Neutrophil (primary cell): ENCODE measurements around the gene BTN2A1.

Source experiments
- H3K27ac ChIP-seq: fragments of 200-600 bp; sonication (generic); 2 replicates; pipeline ENCODE4 v1.5.1; 2016; ENCODE audit warnings: mild to moderate bottlenecking, moderate library complexity
- H3K27me3 ChIP-seq: fragments of 200-600 bp; sonication (generic); 2 replicates; pipeline ENCODE4 v1.6.0; 2016; ENCODE audit warnings: mild to moderate bottlenecking
- H3K36me3 ChIP-seq: fragments of 200-600 bp; sonication (generic); 2 replicates; pipeline ENCODE4 v1.5.1; 2017
- H3K4me1 ChIP-seq, 2 experiments: fragments of 200-600 bp in 1 of 2; sonication (generic) in 1 of 2; 1 replicate in 1 of 2; 2 replicates in 1 of 2; pipeline versions ENCODE4 v1.5.1 to v1.6.1; 2013 to 2016; ENCODE audit warnings: low read depth in 1 of 2, low read length in 1 of 2, mild to moderate bottlenecking in 1 of 2, moderate library complexity in 1 of 2; ENCODE audit not compliant: control insufficient read depth in 1 of 2, insufficient read depth in 1 of 2
- H3K4me3 ChIP-seq, 2 experiments: fragments of 200-600 bp in 1 of 2; sonication (generic) in 1 of 2; 1 replicate in 1 of 2; 2 replicates in 1 of 2; pipeline ENCODE4 v1.5.1; 2013 to 2016; ENCODE audit warnings: low read depth in 1 of 2, low read length in 1 of 2, mild to moderate bottlenecking in 1 of 2, moderate library complexity in 1 of 2
- H3K9me3 ChIP-seq: fragments of 200-600 bp; sonication (generic); 2 replicates; pipeline ENCODE4 v1.5.1; 2016
- CTCF ChIP-seq: fragments of 200-600 bp; sonication (generic); IDR thresholded peaks from 2 replicates; pipeline ENCODE4 v1.5.1; 2016; ENCODE audit warnings: antibody characterized with exemption

Gene BTN2A1

DNA sequence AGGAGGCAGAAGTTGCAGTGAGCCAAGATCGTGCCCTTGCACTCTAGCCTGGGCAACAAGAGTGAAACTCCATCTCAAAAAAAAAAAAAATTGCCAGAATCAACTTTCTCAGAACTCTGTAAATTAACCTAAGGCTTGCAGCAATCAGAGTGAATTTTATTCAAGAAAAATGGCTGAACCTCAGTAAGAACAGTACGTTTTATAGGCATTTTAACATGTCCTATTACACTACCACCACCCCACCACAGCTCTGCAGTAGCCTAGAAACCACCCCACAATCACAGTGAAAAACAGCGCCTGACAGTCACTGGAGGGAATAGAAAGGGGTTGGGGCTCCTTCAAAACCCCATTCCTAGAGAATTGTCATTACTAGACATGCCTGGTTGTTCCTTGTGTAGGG, 26.0 kb downstream of the BTN2A1 start:
- H3K36me3 ChIP-seq = no peaks in the 10 kb centered on the region
- no peaks in the 10 kb centered on the region for H3K27me3 ChIP-seq
- no peak overlapping the region for H3K4me3 ChIP-seq
- no peak for TF ChIP-seq CTCF
- no peaks in the 10 kb centered on the region for H3K9me3 ChIP-seq
- no peak overlapping the region for H3K27ac ChIP-seq
- peaks cover 6 to 14% of the 10 kb centered on the region in 2 experiments for H3K4me1 ChIP-seq

GRCh38 chr6:26484161-26484560, 26.4 kb downstream of the BTN2A1 start:
- Histone ChIP-seq H3K36me3 (no peaks in the 10 kb centered on the region), H3K27me3 (no peaks in the 10 kb centered on the region), H3K27ac (no peak overlapping the region), H3K9me3 (no peaks in the 10 kb centered on the region), H3K4me1 (peaks cover 1 to 10% of the 10 kb centered on the region in 2 experiments), H3K4me3 (no peak overlapping the region)
- TF ChIP-seq CTCF = no peak

DNA sequence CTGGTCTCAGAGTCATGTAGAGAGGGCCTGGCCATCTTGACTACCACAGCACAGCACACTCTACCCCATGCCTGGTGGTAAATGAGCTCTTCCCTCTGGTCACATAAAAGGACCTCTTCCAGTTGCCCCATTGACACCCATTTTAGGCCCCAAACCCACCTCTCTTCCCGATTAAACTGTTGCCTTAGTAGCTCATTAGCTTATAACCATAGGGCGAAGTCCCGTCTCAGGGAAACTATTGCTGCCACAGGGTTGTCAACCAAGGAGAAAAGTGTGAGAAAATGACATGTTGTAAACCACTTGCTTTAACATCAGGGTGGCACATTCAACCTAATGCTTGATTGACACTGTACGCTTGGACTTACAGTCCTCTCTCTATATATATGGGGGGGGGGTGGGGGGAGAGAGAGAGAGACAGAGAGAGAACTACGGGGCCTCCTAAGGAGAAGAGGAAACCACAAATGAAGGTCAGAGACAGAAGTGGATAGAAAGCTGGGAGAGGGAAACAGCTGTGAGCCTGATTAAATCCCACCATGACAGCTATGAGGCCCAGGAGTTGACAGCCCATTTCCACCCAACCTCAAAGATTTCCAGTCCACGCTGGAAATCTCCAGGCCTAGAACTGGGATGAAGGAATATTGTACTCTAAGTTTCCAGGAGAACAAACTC, 27.5 kb downstream of the BTN2A1 start:
- H3K36me3 ChIP-seq = no peaks in the 10 kb centered on the region
- no peak for TF ChIP-seq CTCF
- H3K9me3 ChIP-seq = no peaks in the 10 kb centered on the region
- H3K27me3 ChIP-seq = no peaks in the 10 kb centered on the region
- H3K27ac ChIP-seq = no peak overlapping the region
- peaks cover 0 to 7% of the 10 kb centered on the region in 2 experiments for H3K4me1 ChIP-seq
- no peak overlapping the region for H3K4me3 ChIP-seq

- H3K4me1 ChIP-seq = no peaks in the 10 kb centered on the region
- no peaks in the 10 kb centered on the region for H3K9me3 ChIP-seq
- no peak for TF ChIP-seq CTCF
- no peak overlapping the region for H3K27ac ChIP-seq
- H3K36me3 ChIP-seq = no peaks in the 10 kb centered on the region
- H3K27me3 ChIP-seq = no peaks in the 10 kb centered on the region
- no peak overlapping the region for H3K4me3 ChIP-seq
Measured at GRCh38 chr6:26486358-26486757, 28.6 kb downstream of the BTN2A1 start.

DNA sequence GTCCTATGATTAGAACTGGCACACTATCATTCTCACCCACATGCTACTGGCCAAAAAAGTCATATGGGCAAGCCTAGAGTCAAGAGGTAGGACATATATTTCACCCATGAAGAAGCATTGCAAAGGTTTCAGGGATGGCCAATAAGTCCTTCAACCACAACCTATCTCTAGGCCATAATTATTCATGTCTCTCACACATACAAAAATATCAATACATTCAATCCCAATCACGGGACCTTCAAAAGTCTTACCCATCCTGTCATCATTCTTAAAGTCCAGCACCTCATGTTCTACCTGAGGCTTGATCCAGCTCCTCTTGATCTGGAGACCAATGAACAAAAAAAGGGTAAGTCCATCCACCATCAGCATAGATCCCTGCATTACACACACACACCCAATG, 29.7 kb downstream of the BTN2A1 start:
- Histone ChIP-seq H3K27me3 (no peaks in the 10 kb centered on the region), H3K27ac (no peak overlapping the region), H3K9me3 (no peaks in the 10 kb centered on the region), H3K4me1 (no peaks in the 10 kb centered on the region), H3K4me3 (no peak overlapping the region), H3K36me3 (no peaks in the 10 kb centered on the region)
- TF ChIP-seq CTCF = no peak
